GM18861 (cell line): ENCODE results near the gene NUP50.

Experiments used
- ATAC-seq: cut with Tn5 transposase; IDR thresholded peaks from one replicate; pipeline ENCODE4 v1.9.1; 2021; ENCODE audit not compliant: unreplicated experiment

NUP50 gene

GRCh38 chr22:45208696-45208992, 44.9 kb downstream of the NUP50 start:
- ATAC-seq: no peak

GRCh38 chr22:45208993-45209838, 45.5 kb downstream of the NUP50 start:
- no peak for ATAC-seq

- ATAC-seq: no peak
Measured at GRCh38 chr22:45210174-45210573, 46.4 kb downstream of the NUP50 start.

DNA sequence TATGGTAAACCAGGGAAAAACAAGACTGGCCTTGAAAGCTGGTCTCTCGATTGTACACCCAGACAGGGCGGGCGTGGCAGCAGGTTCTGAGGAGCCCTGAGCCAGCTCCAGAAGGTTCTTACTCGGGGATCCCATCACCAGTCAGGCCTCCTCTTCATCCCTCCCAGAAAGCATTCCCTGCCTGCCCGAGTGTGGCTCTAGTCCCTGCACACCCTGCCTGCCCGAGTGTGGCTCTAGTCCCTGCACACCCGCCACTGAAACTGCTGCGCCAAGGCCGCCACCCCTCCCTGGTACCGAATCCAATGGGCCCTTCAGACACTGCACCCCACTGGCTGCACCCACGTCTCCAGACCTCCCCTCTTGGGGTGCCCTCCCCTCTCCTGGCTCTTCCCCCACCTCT, 46.9 kb downstream of the NUP50 start:
- no peak for ATAC-seq

DNA sequence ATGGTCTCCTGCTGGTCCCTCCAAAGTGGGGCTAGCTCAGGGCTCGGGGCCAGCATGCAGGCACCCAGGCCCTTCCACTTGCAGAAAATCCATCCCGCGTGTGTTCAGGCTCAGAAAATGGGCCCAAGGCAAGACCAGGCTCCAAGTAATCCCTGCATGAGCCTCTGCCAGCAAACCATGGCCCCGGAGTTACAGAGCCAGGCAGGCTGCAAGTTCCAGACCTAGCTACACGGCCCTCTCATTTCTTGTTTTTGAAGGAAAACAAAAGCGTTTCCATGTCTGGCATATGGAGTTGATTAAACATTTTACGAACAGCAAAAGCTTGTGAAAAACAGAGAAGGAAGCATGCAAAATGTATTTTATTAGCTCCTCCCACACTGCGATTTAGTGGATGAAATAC, 47.3 kb downstream of the NUP50 start:
- no peak for ATAC-seq

DNA sequence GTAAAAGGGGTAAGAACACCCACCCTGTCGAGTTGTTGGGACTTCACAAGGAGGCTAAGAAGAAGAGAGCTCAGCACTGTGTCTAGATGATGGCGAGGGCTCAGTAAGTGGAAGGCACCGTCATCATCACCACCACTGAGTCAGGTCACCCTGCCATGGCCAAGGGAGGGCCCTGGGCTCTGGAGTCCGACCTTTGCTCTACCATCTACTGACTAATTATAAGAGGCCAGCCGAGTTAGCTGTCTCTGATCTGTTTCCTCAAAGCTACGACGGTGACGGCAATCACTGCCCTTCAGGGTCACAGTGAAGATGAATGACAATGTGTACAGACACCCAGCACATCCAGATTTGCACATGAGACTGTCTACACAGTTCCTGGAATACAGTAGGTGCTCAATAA, 47.7 kb downstream of the NUP50 start:
- ATAC-seq: no peak

- ATAC-seq: no peak
Measured at GRCh38 chr22:45211848-45212247, 48.1 kb downstream of the NUP50 start.

GRCh38 chr22:45212306-45212709, 48.6 kb downstream of the NUP50 start:
- ATAC-seq: no peak

GRCh38 chr22:45212992-45213751, 49.4 kb downstream of the NUP50 start:
- no peak for ATAC-seq

DNA sequence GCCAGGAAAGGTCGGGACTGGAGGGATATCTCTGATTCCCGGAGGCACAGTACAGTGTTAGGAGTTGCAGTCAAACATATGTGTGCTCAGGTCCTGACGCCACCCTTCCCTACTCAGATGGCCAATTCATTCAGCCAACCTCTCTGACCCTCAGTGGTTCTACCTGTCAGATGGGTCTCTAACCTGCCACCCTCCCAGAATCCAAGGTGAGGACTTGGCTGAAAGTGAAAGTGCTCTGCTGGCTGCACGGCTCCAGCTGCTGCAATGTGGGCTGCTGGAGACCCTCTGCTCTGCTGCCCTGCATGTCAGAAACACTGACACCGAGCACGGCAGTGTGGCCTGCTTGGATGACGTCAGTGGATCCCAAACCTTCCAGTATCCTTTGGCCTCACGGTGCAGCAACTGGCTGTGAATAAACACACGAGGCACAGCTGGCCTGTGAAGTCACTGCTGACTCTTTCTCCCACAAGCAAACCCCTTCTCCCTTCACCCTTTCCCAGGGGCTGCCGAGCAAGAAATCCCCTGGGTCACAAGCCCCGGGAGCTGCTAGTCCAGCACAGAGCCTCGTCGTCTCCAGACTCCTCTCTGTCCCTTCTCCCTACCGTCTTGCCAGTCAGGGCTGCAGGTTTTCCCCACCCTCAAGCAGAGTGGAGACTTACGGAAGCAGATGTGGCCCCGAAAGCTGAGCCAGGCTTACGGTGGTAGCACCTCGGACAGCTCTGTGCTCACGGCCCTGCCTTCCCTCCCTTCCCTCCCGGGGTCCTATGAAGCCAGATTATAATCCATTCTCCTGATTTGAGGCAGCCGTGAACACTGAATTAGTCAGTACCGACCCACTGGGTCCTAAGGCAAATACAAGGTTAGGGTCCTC, 52.6 kb downstream of the NUP50 start:
- no peak for ATAC-seq

- no peak for ATAC-seq
Measured at GRCh38 chr22:45217345-45217744, 53.6 kb downstream of the NUP50 start.

DNA sequence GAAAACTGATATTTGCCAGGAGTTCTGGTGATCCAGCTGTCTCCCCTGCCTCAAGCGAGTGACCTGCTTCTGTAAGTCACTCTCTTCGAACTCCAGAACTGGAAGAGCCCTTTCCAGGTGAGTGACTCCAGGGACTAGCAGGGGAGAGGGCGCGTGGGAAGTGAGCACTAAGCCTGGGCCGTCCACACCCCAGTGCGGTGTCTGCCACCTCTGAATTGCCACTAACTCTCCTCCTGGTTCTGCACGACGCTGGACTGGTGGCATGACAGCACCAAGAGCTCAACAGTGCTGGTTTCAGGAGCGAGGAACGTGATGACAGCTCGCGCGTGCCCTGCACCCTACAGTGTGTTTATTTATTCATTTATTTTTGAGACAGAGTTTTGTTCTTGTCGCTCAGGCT, 54.1 kb downstream of the NUP50 start:
- no peak for ATAC-seq

DNA sequence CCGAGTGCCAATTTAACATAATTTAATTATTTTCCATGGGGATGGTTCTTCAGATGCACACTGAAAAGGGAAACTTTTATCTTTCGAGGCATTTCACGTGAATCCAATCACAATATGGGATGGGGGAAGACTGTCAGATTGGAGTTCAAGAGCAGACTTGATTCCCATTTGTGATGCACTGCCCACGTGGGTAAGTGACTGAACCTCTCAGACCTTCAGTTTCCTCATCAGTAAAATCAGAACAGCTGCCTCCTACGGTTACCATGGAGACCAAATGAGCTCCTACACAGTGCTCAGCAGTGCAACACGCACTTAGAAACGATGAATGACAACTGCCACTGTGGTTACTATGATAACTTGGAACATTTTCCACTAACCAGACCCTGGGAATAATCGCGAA, 55.3 kb downstream of the NUP50 start:
- no peak for ATAC-seq

- ATAC-seq: no peak
Measured at GRCh38 chr22:45221201-45221600, 57.5 kb downstream of the NUP50 start.

- no peak for ATAC-seq
Measured at GRCh38 chr22:45223304-45224117, 59.8 kb downstream of the NUP50 start.

GRCh38 chr22:45224331-45224730, 60.6 kb downstream of the NUP50 start:
- no peak for ATAC-seq

- no peak for ATAC-seq
Measured at GRCh38 chr22:45224988-45225731, 61.4 kb downstream of the NUP50 start.

DNA sequence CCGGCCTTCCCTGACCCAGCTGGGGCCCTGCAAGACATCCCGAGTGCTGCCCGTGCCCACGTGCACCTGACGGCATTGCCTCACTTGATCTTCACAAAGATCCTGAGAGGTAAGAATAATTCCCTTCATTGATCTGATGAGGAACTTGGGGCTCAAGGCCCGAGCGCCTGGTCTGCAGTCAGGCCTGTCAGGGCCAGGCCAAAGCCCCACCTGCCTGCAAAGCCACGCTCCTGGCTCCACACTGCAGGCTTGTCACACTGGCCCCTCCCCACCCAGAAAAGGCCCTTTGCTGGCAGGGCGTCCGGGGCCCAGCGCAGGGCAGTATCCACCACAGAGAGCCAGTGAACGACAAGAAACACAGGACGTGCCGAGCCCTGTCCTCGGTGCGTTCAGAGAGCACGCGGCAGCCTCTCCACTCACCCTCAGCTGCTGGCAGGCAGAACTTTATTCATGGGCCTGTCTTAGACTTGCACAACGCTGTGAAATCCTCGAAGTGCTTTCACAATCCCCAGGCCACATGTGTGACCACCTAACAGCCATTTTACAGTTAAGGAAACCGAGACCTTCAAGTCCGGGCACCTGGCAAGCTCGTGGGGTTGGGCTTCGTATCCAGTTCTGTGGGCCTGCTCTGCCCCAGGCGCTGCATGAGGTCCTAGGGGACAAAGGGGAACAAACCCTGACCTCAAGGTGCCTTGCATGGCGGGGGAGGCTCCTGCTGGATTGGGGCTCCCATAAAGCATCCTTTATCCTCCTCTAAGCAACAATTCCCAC, 62.2 kb downstream of the NUP50 start:
- ATAC-seq: no peak

GRCh38 chr22:45226503-45227186, 62.9 kb downstream of the NUP50 start:
- no peak for ATAC-seq
